HEK293T (cell line): ENCODE measurements around the gene SEMG2.

ENCODE experiments used
- BHLHE40 ChIP-seq: fragments of 450-650 bp; IDR thresholded peaks from 2 replicates; pipeline ENCODE4 v1.6.1; 2016; ENCODE audit warnings: mild to moderate bottlenecking, moderate library complexity, borderline replicate concordance
- CTBP1 ChIP-seq: fragments of 450-650 bp; IDR thresholded peaks from 2 replicates; pipeline ENCODE4 v1.6.1; 2016; ENCODE audit warnings: borderline replicate concordance
- ELF4 ChIP-seq: fragments of 450-650 bp; IDR thresholded peaks from 2 replicates; pipeline ENCODE4 v1.6.1; 2017; ENCODE audit warnings: antibody characterized with exemption
- FOXA1 ChIP-seq: fragments of 450-650 bp; IDR thresholded peaks from 2 replicates; pipeline ENCODE4 v1.6.1; 2016; ENCODE audit warnings: mild to moderate bottlenecking
- FOXM1 ChIP-seq: fragments of 450-650 bp; IDR thresholded peaks from 2 replicates; pipeline ENCODE4 v1.6.1; 2017; ENCODE audit warnings: mild to moderate bottlenecking, borderline replicate concordance
- HDGF ChIP-seq: fragments of 450-650 bp; IDR thresholded peaks from 2 replicates; pipeline ENCODE4 v1.6.1; 2017; ENCODE audit warnings: antibody characterized with exemption, borderline replicate concordance
- LEF1 ChIP-seq: fragments of 450-650 bp; IDR thresholded peaks from 2 replicates; pipeline ENCODE4 v1.6.1; 2017; ENCODE audit warnings: mild to moderate bottlenecking, borderline replicate concordance
- NFRKB ChIP-seq: fragments of 450-650 bp; IDR thresholded peaks from 2 replicates; pipeline ENCODE4 v1.6.1; 2016; ENCODE audit warnings: mild to moderate bottlenecking, moderate library complexity
- SP1 ChIP-seq: fragments of 450-650 bp; IDR thresholded peaks from 2 replicates; pipeline ENCODE4 v1.6.1; 2017
- ZNF384 ChIP-seq: fragments of 450-650 bp; IDR thresholded peaks from 2 replicates; pipeline ENCODE4 v1.6.1; 2016

DNA sequence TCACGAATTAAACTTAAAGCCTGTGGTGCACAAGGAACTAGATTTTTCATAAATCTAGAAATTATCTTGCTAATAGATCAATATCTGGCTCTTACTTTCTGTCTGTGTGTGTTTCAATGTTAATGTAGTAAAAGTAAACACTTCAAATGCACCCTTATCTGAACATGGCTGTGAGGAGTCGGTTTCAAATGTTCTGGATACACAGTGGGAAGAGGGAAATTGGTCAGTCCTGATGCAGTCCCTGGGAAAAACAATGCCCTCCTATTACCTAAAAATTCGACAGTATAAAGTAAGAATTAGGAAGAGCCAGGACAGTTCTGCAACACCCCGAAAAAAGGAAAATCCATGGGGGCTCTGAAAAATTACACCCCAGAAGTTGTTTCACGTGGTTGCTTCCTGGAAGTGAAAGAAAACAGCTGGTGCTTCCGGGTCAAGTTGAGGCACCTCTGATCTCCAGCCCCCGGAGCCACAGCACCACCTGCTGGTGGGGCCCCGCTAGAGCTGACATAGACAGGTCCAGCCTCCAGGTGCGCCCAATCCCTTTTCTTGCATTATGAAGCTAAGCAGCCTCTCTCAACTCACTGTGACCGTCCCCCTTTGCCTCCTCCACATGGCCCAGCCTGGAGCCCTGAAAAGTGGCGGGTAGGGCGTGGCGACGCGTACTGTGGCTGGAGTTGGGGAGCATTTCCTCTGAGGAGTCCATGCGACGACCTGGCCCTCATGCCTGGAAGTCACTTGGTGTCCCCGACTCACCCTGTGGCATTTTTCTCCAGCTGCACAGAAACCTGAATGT lies 8.3 kb downstream of the SEMG2 start:
- TF ChIP-seq LEF1 (no peak), CTBP1 (no peak), BHLHE40 (no peak), FOXM1 (no peak), ZNF384 (no peak), HDGF (no peak), NFRKB (no peak), ELF4 (no peak), SP1 (no peak), FOXA1 (no peak)
